ENCODE results near the gene TMEM50A. TPM values are rescaled to one million over a fixed set of nuclear protein-coding genes. Genes with fewer than 3 reads are reported as not detected.
"Not testable (repeated sequence)": the region's sequence is repeated elsewhere in the genome, so short reads cannot be mapped to it uniquely, and the experiment has no call there.

Gene TMEM50A
- total RNA-seq, 1 donor from 2014 or later = 86.2 TPM

DNA sequence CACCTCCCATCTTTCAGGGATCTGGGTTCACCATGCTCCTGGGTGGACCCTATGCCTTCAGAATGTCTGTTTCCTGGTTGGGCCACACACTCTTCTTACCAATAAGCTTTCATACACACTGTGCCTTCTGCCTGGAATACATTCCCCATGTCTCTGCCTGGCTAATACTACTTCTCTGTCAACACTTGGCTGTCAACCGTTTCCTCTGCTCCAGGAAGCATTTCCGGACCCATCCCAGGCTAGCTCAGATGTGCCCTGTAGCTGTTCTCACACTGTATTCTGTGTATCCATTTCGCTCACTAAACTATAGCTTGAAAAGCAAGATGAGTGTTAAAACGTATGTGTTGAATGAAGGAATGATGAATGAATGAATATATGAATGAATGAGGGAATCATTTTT, 49.0 kb downstream of the TMEM50A start:
- not testable (repeated sequence) for DNase-seq (ENCODE audit: low spot score)

DNA sequence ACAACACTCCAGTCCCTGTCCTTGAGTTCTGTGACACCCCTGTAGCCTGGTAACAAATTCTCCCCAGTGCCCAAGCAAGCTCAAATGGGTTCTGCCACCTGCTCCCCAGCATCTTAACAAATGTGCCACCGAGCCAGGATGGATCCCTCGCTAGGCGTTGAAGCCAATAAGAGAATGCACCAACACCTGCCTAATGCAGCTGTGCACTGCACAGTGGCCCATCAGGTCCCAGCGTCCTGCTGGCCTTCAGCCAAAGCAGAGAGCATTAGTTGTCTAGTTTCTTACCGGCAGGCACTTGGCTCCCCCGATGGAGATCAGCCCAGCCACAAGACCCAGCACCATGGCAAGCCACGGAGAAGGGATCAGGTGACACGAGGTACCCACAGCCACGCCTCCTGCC, 50.6 kb downstream of the TMEM50A start:
- not testable (repeated sequence) for DNase-seq (ENCODE audit: low spot score)

DNA sequence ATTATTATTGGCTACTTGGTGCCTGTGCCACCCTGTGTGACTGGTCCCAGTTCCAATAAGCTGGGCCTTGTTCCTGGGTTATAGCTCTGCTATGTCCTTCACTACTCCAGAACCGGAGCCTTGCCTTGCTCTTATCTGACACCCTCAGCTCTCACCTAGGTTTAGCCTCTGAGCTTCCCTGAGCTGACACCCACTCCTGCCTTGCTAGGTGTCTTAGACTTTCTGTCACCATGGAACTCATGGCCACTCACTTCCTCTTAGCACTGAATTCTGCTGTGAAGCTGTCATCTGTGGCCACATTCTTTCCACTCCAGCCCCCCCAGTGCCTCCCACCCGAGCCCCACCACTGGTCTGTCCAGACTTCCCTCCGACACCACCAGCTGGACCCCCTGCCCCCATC, 51.6 kb downstream of the TMEM50A start:
- not testable (repeated sequence) for DNase-seq (ENCODE audit: low spot score)

- DNase-seq (ENCODE audit: low spot score) = no peak
Measured at GRCh38 chr1:25392841-25393240, 54.7 kb downstream of the TMEM50A start.

GRCh38 chr1:25397549-25397948, 59.4 kb downstream of the TMEM50A start:
- not testable (repeated sequence) for DNase-seq (ENCODE audit: low spot score)

- not testable (repeated sequence) for DNase-seq (ENCODE audit: low spot score)
Measured at GRCh38 chr1:25398079-25398478, 59.9 kb downstream of the TMEM50A start.

GRCh38 chr1:25402947-25403803, 65.0 kb downstream of the TMEM50A start:
- not testable (repeated sequence) for DNase-seq (ENCODE audit: low spot score)

DNA sequence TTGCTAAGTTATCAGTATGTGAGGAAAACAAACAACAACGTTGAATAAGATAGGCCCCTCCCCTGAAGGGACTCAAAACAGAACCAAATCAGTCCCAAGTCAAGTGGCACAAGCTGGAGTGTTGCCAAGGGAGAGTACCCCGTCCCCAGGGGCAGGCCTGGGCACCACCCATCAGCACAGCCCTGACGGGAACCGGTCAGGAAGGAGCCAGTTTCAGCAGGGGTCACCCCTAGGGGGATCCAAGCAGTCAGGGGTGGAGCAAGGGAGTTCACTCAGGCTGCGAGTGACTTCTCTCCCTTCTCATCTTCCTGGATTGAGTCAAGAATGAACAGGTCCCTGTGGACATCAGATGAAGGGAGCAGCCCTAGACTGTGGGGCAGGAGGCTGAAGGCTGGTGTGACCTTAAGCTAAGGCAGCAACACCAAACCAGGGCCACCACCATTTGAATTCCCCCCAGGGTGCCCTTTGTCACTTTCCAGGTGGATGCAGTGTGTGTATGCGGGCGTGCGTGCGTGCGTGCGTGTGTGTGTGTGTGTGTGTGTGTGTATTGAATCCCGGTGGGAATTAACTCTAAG, 67.7 kb downstream of the TMEM50A start:
- not testable (repeated sequence) for DNase-seq (ENCODE audit: low spot score)

DNA sequence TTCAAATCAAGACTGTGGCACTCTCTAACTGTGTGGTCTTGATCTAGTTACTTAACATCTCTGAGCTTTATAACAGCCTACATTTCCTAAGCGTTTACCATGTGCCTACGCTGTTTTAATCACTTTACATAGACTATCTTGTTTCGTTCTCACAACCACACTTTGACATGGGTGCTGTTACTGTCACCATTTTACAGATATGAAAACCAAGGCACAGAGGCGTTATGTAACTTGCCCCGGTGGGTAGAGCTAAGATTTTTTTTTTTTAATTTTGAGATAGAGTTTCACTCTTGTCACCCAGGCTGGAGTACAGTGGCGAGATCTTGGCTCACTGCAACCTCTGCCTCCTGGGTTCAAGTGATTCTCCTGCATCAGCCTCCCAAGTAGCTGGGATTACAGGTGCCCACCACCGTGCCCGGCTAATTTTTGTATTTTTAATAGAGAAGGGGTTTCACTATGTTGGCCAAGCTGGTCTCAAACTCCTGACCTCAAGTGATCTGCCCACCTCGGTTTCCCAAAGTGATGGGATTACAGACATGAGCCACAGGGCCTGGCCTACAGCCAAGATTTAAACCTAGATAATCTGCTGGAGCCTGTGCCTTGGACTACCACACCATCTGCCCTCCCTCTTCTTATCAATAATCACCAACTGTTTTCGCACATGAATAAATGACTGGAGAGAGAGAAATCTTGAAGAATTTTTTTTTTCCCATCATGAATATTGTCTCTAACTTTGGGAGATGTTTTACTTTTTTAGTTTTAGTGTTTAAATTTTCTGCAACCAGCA, 71.7 kb downstream of the TMEM50A start:
- not testable (repeated sequence) for DNase-seq (ENCODE audit: low spot score)

Other genes with a start within 250 kb of the TMEM50A start
- gene SYF2, start 105.8 kb upstream of the TMEM50A start, total RNA-seq (ENCODE audit: insufficient read depth, low replicate concordance) = 62.4 TPM
- gene RSRP1, start 90.9 kb upstream of the TMEM50A start, total RNA-seq (ENCODE audit: insufficient read depth, low replicate concordance) = 106 TPM
- gene RHD, start 65.8 kb upstream of the TMEM50A start, total RNA-seq (ENCODE audit: insufficient read depth, low replicate concordance) = not detected
- 1.4 TPM for gene RHCE, start 82.5 kb downstream of the TMEM50A start, total RNA-seq (ENCODE audit: insufficient read depth, low replicate concordance)
- 34.9 TPM for gene MACO1, start 92.6 kb downstream of the TMEM50A start, total RNA-seq (ENCODE audit: insufficient read depth, low replicate concordance)
- gene LDLRAP1, start 205.3 kb downstream of the TMEM50A start, total RNA-seq (ENCODE audit: insufficient read depth, low replicate concordance) = 20.9 TPM

All from umbilical cord (tissue), 2 donors.